Tibial nerve (tissue), 4 donors: ENCODE measurements around the gene GJB4.

Experiments
- EP300 ChIP-seq, 2 donors: sonication (generic); formaldehyde crosslinking; IDR thresholded peaks; one replicate each; pipeline ENCODE4 v1.6.1; 2017; ENCODE audit warnings: antibody characterized with exemption in 2 of 2, mild to moderate bottlenecking in 1 of 2
- POLR2A ChIP-seq, 2 donors: fragments of 450-650 bp; IDR thresholded peaks; one replicate each; pipeline ENCODE4 v1.6.1; 2017; ENCODE audit warnings: antibody characterized with exemption in 2 of 2, mild to moderate bottlenecking in 2 of 2, moderate library complexity in 2 of 2
- TF ChIP-seq, protein P1 (sequence below), 5 experiments: fragments of 200-600 bp in 3 of 5; fragments of 450-650 bp in 2 of 5; sonication (generic) in 3 of 5; IDR thresholded peaks; one replicate each; pipeline ENCODE4 v1.5.1; 2016 to 2019; ENCODE audit warnings: antibody characterized with exemption in 5 of 5, mild to moderate bottlenecking in 3 of 5, moderate library complexity in 2 of 5

DNA sequence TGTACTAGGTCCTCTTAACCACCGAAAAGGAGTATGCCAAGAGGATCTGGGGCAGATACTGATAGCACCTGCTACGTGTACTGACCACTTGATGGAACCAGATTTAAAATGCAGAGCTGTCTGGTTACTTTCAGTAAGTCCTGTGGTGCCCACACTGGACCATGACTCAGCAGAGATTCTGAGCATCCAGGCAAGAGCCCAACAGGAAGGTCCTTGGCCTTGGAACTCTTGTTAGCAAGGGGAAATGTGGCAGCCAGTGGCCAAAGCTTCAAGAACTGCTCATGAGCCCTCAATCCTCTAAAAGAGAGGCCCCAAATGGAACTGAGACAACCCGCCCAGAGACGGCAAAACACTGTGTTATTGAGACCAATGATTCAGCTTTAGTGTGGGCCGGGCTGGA, 8.9 kb upstream of the GJB4 start:
- no peak for TF ChIP-seq EP300 (IDR thresholded peaks at IDR 0.05)
- TF ChIP-seq, protein P1, sequence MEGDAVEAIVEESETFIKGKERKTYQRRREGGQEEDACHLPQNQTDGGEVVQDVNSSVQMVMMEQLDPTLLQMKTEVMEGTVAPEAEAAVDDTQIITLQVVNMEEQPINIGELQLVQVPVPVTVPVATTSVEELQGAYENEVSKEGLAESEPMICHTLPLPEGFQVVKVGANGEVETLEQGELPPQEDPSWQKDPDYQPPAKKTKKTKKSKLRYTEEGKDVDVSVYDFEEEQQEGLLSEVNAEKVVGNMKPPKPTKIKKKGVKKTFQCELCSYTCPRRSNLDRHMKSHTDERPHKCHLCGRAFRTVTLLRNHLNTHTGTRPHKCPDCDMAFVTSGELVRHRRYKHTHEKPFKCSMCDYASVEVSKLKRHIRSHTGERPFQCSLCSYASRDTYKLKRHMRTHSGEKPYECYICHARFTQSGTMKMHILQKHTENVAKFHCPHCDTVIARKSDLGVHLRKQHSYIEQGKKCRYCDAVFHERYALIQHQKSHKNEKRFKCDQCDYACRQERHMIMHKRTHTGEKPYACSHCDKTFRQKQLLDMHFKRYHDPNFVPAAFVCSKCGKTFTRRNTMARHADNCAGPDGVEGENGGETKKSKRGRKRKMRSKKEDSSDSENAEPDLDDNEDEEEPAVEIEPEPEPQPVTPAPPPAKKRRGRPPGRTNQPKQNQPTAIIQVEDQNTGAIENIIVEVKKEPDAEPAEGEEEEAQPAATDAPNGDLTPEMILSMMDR (IDR thresholded peaks at IDR 0.05): no peak
- TF ChIP-seq POLR2A (IDR thresholded peaks at IDR 0.05): no peak
